ENCODE data around the gene IFNGR1.
"Not testable (repeated sequence)": the region's sequence is repeated elsewhere in the genome, so short reads cannot be mapped to it uniquely, and the experiment has no call there.

IFNGR1 gene

DNA sequence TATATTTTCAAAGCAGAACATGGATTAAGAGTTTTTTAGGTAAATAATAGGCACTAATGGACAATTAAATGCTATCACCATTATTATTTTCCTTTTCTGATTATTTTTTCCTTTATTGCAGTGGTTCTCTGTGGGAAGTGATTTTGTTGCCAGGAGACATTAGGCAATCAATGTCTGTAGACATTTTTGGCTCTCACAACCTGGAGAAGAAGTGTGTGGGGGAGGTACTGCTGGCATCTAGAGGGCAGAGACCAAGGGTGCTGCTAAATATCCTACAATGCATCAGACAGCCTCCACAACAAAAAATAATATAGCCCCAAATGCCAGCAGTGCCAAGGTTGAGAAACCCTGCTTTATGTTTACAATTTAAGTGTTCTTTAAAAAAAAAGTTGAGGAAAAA lies 8.3 kb downstream of the IFNGR1 start:
- no peak for DNase-seq

DNA sequence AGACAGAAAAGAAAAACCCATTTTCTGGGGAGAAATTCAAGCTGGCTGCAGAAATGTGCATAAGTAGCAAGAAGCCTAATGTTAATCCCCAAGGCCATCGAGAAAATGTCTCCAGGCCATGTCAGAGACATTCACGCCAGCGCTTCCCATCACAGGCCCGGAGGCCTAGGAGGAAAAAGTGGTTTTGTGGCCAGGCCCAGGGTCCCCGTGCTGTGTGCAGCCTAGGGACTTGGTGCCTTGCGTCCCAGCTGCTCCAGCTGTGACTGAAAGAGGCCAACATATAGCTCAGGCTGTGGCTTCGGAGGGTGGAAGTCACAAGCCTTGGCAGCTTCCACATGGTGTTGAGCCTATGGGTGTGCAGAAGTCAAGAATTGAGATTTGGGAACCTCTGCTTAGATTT lies 10.9 kb downstream of the IFNGR1 start:
- no peak for DNase-seq

DNA sequence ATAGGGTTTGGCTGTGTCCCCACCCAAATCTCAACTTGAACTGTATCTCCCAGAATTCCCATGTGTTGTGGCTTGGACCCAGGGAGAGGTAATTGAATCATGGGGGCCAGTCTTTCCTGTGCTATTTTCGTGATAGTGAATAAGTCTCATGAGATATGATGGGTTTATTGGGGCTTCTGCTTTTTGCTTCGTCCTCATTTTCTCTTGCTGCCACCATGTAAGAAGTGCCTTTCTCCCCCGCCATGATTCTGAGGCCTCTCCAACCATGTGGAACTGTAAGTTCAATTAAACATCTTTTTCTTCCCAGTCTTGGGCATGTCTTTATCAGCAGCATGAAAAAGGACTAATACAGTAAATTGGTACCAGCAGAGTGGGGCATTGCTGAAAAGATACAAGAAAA lies 11.7 kb downstream of the IFNGR1 start:
- not testable (repeated sequence) for DNase-seq

DNA sequence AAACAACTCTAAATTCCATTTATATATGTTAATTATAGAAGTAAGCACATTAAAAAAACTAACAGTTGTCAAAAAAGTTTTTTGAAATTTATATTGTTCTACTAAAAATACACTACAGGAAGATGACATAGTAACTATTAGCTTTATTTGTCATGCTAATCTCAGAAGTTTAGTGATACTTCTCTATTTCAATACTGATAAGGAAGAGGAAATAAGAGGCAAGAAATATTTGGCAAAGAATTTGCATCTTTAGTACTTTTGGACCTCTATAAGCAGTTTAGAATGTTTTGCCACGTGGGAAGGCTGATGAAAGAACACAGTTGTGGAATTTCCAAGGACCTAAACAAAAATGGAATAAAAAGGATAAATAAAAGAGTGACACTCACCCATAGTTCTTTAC lies 12.6 kb downstream of the IFNGR1 start:
- no peak for DNase-seq

DNA sequence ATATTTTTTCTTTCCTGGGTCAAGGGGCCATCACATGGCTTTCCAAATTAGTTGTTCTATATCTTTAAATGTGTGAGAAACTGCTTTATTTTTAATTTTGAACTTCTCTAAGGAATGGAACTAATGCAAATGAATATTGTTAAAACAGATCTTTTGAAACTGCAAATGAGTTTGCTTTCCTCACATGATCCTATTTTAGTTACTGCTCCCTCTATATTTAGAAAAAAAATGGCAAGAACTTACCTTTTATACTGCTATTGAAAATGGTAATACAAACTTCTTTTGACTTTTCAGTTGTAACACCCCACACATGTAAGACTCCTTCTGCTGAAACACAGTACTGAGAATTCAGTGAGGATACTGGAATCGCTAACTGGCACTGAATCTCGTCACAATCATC lies 15.9 kb downstream of the IFNGR1 start:
- no peak for DNase-seq

DNA sequence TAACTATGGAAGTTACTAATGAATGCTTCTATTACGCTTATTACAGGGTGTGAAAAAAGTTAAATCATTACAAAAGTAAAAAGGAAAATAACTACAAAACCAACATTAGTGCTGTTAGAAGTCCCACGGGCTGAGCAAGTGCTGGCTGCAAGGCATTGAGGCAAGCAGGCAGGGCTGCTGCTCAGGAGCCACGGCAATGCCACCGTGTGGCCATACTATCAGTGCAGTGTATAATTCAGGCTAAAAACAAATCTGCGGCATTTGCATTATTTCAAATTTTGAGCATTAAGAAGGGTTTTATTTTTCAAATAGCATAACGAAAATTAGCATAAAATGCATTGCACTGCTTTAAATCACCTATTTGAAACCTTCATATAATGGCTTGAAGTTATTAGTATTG lies 17.1 kb downstream of the IFNGR1 start:
- no peak for DNase-seq

DNA sequence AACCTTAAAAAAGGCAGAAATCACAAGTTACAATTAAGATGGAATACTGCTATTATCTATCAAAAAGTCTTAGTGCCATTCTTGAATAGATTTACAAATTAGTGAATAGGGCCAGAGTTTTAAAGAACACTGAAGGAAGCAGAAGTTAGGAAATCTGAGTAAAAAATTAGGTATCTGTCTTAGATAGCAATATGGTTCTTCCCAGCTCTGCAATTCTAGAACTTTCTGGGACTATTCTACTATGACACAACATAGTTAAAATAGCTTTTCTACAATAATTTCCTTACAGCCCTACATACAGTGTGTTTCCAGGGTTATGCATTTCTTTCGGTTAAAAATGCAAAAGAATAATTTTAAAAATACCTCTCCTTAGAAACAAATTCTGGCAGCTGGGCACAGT lies 18.2 kb downstream of the IFNGR1 start:
- no peak for DNase-seq

DNA sequence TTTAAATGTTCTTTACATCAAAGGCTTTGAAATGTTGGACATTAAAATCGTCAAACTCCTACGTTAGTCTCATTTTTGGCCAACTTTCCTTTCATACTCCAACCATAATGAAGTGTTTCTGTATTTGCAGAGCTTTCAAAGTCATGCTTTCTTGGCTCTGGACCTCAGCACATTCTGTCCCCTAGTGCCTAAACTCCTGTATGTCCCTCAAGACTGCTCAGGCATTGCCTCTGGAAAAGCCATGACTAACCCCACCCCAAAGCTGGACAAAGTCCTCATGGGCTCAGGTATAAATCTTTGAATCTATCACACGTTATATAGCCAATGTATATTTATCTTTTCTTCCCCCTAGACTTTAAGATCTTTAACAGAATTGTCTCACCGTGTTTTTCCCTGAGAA lies 18.9 kb downstream of the IFNGR1 start:
- no peak for DNase-seq

DNA sequence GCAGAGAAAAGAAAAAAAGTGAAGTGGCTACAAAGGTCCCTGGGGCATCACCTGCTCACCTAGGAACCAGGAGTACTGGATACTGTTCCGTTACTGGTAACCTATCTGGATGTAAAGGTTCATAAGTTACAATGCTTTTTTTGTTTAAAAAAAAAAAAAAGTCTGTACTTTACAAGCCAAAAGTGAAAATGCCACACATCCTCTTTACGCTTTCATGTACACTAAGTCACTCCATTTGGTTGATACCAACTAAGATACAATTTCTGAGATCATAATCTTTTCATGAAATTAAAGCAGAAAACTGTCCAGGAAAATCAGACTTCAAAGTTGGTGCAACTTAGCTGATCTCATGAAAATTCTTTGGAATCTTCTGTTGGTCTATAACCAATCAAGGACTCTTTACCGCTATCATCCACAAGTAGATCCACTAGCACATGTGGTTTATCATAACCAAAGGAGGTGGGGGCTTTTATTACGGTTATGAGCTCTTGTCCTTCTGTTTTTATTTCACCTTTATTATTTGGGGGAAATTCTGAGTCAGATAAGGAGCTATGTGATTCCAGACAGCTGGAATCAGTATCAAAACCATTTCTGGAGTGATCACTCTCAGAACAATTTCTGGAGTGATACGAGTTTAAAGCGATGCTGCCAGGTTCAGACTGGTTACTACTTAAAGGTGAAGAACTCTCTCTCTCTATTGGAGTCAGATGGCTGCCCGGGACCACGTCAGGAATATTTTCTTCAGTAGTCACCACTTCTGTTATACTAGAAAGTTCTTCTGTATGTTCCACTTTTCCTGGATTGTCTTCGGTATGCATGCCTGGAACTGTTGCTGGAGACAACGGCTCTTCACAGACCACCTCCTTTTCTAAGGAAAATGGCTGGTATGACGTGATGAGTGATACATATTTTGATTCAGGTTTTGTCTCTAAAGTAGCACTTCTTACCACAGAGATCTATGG lies 21.2 kb downstream of the IFNGR1 start:
- no peak for DNase-seq

DNA sequence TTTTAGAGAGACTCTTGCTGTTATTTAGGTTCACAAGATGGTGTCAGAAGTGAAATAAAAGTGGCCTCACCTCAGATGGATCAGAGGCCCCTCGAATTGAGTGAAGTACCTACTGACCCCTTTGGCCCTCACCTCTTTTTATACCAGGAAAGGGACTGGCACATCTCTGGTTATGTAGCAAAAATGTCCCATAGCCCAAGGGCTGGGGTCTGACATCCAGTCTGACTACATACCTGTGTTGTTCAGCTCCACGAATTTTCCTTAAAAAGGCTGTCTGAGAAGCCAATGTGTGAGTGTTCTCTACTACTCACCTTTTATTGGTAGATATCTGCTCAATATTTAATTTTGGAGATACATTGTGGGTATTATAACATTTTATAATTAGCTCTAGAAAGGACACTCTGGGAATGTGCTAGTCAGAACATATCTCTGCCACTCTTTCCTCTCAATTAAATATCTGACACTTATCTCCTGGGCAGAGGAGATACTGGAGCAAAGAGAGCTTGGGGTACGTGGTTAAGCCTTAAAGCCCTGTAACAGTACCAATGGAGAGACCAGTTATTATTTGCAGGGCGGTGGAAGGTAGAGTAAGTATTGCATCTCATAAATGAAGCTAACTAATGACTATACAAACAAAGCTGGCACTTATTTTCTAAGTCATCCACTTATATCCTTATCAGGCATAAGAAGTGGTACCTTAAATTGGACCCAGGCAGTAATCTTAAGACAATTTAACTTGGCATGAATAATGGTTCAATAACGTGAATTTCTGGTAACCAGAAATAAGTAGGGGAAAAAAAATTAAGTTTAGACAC lies 25.7 kb downstream of the IFNGR1 start:
- DNase-seq = no peak

DNA sequence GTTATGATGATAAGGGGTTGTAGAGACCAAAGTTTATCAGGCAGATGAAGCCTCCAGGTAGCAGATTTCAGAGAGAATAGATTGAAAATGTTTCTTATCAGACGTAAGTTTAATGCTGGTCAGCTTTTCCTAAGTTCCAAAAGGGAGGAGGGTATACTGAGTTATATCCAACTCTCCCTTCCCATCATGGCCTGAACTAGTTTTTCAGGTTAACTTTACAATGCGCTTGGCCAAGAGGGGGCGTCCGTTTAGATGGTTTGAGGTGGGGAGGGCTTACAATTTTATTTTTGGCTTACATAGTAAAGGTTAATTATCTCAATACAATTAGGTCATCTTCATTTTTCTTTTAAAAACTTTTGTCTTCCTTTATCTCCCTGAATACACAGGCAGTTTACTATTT lies 26.4 kb downstream of the IFNGR1 start:
- DNase-seq = no peak

DNA sequence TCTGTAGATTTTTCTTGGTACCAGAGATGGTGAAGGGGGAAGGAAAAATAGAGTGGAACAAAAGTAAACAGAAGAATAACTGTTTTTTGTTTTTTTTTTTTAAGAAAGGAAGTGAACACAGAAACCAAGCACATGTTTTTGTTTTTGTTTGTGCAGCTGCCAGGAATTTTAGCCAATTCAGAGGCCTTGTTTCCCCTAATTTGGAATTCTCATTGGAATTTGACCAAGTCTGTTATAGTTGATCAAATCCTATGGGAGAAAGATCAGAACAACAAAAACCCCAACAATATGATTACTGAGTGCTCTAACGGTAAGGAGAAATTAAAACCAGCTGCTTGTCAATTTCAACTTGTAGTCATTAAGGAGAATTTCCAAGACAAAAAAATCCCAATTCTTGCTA lies 27.5 kb downstream of the IFNGR1 start:
- DNase-seq = no peak

DNA sequence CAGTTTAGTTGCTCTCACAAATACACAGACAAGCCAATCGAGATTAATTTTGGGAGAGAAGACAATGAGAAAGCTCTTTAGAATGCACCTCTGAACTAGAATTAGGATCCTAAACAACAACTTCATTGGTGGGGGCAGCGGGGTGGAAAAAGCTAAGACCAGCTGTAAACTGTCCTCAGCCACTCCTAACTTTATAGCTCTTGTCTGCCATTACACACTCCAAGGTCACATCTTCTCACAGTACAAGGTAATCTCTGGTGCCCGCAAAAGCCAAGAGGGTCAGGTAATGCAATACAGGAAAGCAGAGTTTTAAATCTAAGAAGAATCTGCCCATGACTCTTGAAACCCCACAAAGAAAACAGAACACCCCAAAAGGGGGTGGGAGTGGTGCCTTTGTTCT lies 27.9 kb downstream of the IFNGR1 start:
- DNase-seq = no peak

DNA sequence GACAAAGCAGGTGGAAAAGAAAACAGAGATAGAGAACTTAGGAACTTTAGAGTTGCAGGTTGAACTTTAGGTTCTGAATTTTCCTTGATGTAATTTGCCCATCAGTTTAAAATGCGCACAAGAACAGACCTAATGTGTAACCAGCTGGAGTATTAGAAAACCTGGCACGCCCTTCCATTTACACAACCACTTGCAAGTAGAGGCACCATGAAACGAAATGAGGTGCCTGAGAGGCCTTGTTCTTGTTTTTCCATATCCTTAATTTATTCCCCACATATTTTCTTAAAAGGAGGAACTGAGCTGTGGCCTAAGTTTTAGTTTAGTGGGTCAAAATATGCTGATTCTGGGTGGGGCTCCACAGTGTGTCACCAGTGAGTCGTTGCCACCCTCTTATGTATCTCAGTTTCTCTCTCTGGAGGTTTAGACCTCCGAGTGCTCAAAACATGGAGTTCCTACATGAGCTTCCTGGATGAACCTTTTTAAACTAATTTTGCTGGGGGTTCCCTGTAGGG lies 28.5 kb downstream of the IFNGR1 start:
- no peak for DNase-seq

DNA sequence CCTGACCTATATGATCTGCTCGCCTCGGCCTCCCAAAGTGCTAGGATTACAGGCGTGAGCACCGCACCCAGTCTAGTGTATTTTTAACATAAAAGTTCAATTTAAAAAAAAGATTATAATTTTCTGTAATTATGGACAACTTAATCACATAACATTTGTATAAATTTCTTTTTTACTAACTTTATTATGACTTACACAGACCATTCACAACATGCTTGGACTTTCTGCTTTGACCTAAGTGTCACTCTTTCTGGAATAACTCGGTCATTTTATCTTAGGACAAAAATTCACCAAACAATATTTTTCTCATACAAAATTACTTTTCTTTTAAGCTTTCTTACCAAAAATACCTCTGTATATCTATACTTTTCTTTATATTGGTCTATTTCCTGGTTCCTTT lies 30.3 kb downstream of the IFNGR1 start:
- no peak for DNase-seq

DNA sequence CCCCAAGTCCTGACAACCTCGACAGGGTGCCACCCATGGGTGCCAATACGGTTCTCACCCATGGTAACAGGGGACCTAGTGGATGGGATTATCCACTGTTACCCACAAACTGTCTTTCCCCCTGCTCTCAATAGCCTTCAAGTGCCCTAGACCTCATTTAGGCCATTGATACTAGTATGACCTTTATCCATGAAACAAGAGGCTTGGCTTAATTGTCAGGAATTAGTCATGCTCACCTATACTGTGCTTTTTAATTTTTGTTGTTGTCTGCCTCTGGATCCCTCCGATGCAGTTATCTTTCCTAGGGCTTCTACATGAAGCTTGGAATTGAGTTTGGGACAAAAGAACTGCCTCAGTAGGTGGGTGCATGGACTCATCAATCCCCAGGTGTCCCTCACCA lies 33.9 kb downstream of the IFNGR1 start:
- DNase-seq = no peak

DNA sequence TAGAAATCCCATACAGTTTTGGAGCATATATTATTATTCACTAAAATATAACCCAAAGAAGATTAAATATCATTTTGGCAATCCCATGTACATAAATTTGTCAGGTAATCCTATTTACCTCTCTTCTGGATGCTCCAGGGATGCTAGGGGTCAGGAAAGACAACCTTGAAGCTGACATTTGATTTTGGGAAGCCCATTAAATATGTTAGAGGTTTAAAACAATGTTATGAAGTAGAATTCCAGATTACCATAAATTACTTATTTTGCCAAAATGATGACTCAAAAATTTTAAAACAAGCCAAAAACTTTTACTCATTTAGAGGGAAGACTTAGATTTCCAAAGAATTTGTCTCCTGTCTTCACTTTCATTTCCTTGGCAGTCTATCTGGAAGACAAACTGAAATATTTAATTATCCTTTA lies 36.5 kb downstream of the IFNGR1 start:
- DNase-seq = no peak

DNA sequence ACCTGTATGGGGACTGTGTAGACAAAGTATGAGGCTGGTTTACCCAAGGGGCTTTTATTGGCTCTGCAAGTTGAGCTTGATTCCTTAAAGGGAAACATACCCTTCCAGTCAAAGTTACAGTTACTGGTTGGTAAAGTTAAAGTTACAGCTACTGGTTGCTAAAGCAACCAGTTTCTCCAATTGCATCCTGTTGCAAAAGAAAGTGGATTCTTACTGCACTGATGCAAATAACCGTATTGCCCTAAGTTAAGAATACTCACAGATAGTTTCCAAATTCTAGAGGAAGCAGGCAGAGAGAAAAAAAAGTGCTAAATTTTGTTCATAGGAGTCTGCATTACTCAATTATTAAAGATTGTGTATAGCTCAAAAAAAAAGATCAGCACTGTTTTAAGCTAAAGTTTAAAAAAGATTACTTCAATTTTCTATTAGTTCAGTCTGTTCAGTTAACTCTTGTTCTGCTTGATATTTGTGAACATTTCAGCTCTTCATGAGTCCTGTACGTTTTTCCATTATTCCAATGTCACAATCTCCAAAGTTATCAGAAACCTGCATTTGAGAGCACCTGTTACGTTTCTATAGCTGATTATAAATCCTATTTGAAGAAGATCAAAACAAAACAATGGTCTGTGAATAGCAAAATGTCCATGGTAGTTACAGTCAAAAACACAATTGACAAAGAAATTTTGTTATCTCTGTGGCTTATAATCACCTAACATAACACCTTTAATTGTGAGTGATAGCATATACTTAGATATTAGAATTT lies 37.1 kb downstream of the IFNGR1 start:
- no peak for DNase-seq

DNA sequence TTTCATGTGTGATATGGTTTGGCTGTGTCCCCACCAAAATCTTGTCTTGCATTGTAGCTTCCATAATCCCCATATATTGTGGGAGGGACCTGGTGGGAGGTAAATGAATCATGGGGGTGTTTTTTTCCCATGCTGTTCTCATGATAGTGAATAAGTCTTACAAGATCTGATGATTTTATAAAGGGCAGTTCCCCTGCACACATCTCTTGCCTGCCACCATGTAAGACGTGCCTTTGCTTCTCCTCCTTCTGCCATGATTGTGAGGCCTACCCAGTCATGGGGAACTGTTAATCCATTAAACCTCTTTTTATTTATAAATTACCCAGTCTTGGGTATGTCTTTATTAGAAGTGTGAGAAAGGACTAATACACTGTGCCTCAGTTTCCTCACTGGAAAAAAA lies 41.6 kb downstream of the IFNGR1 start:
- no peak for DNase-seq

DNA sequence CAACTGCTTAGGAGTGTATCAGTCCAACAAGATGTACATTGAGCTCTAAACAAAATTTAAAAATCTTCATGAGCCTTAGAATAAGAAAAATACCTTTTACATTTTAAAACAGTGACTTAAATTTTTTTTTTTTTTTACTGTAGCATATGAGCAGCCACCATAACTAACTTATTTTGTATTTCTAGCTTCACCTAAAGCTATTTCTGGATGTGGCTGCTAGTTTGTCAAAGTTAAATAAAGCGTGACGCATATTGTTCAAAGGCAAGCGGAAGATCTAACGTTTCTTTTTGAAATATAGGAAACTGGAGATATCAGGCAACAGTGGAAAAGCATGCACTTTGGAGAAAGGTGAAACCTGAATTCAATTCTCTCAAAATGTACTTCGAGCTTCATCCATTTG lies 42.5 kb downstream of the IFNGR1 start:
- DNase-seq = no peak

DNA sequence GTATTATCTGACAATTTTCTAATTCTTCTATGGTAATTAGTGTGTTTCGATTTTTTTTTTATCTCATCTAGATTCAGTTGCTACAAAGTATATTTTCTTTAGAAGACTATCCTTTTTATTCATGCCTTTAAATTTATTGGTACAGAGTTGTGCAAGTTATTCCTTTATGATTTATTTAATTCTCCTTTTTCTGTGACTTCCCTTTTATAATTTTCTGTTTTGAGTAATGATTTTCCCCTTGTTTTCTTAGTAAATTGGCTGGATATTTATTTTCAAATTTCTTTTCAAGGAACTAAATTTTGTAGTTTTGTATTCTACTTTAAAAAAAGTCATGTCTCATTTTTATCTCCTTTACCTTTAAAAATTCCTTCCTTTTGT lies 43.3 kb downstream of the IFNGR1 start:
- no peak for DNase-seq

DNA sequence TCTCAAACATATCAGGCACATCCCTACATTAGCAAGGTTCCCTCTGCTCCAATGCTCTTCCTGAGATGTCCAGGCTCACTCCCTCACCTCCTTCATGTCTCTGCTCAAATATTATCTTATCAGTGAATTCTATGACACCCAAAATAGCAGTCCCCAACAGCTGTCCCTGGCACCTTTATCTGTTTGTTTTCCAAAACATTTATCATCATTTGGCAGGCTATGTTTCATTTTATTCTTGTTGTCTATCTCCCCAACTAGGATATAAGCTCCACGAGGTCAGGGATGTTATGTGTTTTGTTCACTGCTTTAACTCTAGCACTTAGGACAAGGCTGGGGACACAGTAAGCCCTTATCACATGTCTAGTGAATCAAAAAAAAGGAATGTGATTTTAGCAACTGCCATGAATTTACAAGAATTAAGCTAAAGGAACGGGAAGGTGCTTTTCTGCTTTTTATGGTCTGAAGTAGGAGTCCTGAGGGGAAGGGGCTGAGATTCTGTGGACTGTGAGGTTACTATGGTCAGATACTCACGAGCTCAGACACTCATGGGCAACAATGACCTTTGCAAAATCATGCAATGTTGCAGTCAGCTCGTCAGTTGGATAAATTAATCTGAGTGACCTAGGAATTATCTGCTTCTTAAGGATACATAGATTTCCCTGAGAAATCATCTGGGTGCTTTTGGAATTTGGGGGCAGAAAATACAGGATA lies 43.9 kb downstream of the IFNGR1 start:
- no peak for DNase-seq

DNA sequence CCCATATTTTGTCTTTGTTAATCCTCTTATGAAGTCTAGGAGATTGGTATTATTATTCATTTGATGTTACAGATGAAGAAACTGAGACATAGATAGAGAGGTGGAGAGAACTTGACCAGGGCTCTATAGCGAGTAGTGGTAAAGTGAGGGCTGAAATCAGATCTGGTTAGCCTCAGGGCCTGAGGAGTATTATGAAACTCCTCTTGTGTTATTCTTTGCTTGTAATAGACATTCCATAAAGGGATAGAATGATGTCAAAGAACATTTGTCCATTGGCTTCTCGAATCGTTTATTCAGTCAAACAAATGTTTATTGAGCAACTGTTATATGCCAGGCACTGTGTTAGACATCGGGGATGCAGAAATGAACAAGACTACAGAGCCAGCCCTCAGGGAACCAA lies 45.7 kb downstream of the IFNGR1 start, which contains the start of gene IL22RA2:
Gene IL22RA2, minus strand, starts transcription at position 144 of the 400 bp plus-strand sequence. CDS start 11,895 bp downstream, outside the sequence.
- DNase-seq = no peak
